ENCODE measurements around the gene TRABD2B.
A peak's percentile ranks its signal among the peaks of the same experiment; 100 is the strongest.

TRABD2B gene

DNA sequence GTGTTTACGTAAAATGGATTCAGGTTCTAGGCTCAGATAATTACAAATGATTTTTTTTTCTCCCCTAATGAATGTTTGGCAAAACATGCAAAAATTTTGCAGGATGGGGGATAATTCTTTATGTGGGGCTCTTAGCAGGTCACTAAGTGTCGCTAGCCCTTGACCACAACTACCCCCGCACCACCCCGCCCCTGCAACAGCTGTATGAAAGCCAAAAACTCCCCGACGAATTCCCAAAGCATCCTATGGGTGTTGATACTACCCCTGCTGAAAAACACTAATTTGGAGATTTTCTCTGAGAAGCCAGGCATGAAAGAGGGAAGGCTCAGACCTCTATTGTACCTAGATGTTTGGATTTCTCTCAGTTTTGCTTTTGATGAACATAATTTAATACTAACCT is 243.0 kb downstream of the TRABD2B start:
- TF ChIP-seq, protein P1, sequence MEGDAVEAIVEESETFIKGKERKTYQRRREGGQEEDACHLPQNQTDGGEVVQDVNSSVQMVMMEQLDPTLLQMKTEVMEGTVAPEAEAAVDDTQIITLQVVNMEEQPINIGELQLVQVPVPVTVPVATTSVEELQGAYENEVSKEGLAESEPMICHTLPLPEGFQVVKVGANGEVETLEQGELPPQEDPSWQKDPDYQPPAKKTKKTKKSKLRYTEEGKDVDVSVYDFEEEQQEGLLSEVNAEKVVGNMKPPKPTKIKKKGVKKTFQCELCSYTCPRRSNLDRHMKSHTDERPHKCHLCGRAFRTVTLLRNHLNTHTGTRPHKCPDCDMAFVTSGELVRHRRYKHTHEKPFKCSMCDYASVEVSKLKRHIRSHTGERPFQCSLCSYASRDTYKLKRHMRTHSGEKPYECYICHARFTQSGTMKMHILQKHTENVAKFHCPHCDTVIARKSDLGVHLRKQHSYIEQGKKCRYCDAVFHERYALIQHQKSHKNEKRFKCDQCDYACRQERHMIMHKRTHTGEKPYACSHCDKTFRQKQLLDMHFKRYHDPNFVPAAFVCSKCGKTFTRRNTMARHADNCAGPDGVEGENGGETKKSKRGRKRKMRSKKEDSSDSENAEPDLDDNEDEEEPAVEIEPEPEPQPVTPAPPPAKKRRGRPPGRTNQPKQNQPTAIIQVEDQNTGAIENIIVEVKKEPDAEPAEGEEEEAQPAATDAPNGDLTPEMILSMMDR (IDR thresholded peaks at IDR 0.05; ENCODE audit: extremely low read depth, missing control alignments): no peak

GRCh38 chr1:47753808-47754207 is 243.4 kb downstream of the TRABD2B start:
- peak; percentile 12 for DNase-seq (ENCODE audit: low spot score)
- TF ChIP-seq, protein P1 (IDR thresholded peaks at IDR 0.05; ENCODE audit: extremely low read depth, missing control alignments): no peak

More for the DNA sequence above, 243.0 kb downstream of the TRABD2B start:
- no peak for DNase-seq (ENCODE audit: low spot score)

GRCh38 chr1:47752559-47752958 is 244.6 kb downstream of the TRABD2B start:
- TF ChIP-seq, protein P1 (IDR thresholded peaks at IDR 0.05; ENCODE audit: extremely low read depth, missing control alignments): no peak
- DNase-seq (ENCODE audit: low spot score): no peak

DNA sequence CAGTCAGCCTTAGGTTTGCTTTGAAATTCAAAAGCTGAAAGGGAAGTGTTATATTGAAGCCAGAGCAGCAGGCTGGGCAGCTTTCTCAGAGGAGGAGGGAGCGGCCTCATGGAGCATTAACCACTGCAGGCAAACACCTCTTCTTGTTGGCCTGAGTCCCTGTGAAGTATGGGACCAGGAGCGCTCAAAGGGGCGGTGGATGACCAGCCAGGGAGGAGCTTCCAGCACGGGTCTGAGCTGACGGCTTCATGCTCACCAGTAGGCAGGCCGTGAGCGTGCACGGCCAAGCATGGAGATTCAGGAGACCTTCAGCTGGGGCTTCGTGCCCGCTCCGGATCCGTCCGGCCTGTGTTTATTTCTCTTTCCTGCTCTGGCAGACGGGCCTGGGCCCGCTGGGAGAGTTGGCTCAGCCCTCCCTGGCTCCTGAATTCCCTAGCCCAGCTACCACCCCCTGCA is 245.2 kb downstream of the TRABD2B start:
- TF ChIP-seq, protein P1 (IDR thresholded peaks at IDR 0.05; ENCODE audit: extremely low read depth, missing control alignments): no peak
- DNase-seq (ENCODE audit: low spot score): no peak

- no peak for DNase-seq (ENCODE audit: low spot score)
- TF ChIP-seq, protein P1 (IDR thresholded peaks at IDR 0.05; ENCODE audit: extremely low read depth, missing control alignments): no peak
Observed at GRCh38 chr1:47751193-47751592, 246.0 kb downstream of the TRABD2B start.

DNA sequence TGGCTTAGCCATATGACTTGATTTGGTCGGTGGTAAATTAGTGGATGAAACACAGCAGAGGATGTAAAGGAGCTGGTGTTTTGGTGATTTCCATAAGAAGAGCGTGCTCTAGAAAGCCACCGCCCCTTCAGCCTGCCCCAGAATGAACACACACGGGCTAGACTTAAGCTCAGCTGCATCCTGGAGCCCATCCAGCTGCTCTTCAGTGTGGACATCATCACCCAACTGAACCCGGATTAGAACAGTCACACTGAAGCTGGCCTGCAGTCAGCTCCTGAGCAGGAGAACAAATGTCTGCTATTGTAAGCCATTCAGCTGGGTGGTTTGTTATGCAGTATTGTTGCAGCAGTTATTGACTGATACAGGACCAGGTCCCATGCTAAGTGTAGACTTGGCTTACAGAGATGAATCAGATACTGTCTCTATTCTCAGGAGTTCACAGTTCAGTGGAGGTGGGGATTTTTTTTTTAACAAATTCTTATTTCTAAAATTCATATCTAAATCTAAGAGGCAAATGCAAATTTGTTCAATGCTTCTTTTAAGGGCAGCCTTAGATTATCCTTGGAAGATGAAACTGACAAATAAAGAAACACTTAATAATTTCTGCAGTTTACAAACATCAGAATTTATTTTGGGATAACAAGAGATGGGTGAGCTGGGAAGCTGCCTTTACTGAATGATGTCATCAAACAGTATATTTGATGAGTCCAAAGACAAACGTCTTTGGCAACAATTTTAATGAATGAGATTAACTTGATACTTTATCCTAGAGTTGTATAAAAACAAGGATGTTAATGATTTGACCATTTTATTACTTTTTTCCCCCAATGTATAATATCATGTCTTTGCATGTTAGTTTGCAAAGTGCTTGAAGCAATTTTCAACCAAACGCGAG is 251.2 kb downstream of the TRABD2B start:
- DNase-seq (ENCODE audit: low spot score): no peak
- TF ChIP-seq, protein P1 (IDR thresholded peaks at IDR 0.05; ENCODE audit: extremely low read depth, missing control alignments): no peak

Measured in GM20000 (cell line).